NCI-H510A treated with DMSO at 0.1 percent for 48 hours (cell line): ENCODE results near the gene RDH13.
"Not testable (repeated sequence)": the region's sequence is repeated elsewhere in the genome, so short reads cannot be mapped to it uniquely, and the experiment has no call there.

Experiments
- DNase-seq: peaks from one replicate; lab custom pipeline; 2025; lab: John Stamatoyannopoulos, UW

The RDH13 gene

DNA sequence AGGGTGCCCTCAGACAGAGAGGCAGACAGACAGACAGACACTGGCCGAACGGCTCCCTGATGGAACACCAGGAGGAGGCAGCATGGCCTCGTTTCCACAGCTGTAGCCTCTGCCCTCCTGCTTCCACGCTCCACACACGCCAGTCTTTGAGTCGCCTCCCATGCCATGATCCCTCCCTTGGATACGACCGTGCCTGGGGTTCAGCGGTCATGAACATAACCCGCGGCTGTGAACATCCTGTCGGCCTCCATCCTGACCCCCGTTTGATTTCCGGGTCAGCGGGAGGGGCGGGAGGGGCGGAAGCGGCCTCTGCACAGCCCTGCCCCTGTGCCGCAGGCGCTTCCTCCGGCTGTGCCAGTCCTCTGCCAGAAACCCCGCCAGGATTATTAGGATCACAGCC, 48.2 kb downstream of the RDH13 start:
- no peak for DNase-seq

GRCh38 chr19:55013596-55013995, 49.4 kb downstream of the RDH13 start:
- no peak for DNase-seq

GRCh38 chr19:55012306-55012705, 50.6 kb downstream of the RDH13 start:
- DNase-seq: no peak

DNA sequence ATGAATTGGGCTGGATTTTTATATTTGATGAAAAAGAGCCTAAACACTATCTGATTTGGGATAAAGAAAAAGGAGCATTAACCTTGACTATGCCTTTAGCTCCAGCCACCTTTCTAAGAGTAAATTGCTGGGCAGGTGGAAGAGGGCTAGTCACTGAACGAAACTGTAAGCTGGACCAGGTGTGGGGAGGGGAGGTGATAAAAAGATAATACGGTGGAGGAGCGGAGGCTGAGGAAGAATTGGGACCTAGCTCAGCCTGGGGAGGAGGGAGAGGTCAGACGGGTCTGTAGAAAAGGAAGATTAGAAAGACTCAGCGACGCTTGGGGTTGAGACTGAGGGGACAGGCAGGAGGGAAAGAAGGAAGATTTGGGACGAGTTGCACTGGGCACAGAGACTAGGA, 52.4 kb downstream of the RDH13 start:
- DNase-seq: not testable (repeated sequence)

GRCh38 chr19:55008781-55009180, 54.2 kb downstream of the RDH13 start:
- DNase-seq: not testable (repeated sequence)

GRCh38 chr19:55008189-55008588, 54.8 kb downstream of the RDH13 start:
- not testable (repeated sequence) for DNase-seq

DNA sequence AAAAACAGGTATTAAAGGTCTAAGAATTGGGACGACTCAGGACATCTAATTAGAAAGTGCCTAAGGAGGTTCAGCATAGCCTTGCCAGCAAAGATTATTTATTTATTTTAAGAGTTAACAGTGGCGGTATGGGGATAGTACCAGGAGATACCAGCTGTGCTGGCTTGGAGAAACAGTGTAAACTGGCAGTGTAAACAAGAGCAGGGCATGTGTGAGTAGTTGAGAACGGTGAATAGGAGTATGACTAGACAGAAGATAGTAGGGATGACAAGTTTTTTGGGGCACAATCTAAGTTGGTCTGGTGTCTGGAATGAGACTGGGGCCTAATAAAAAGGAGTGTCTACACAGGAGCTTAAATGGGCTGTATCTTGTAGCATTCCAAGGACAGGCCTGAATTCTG, 55.4 kb downstream of the RDH13 start:
- DNase-seq: not testable (repeated sequence)

GRCh38 chr19:55006795-55007194, 56.2 kb downstream of the RDH13 start:
- DNase-seq: not testable (repeated sequence)

DNA sequence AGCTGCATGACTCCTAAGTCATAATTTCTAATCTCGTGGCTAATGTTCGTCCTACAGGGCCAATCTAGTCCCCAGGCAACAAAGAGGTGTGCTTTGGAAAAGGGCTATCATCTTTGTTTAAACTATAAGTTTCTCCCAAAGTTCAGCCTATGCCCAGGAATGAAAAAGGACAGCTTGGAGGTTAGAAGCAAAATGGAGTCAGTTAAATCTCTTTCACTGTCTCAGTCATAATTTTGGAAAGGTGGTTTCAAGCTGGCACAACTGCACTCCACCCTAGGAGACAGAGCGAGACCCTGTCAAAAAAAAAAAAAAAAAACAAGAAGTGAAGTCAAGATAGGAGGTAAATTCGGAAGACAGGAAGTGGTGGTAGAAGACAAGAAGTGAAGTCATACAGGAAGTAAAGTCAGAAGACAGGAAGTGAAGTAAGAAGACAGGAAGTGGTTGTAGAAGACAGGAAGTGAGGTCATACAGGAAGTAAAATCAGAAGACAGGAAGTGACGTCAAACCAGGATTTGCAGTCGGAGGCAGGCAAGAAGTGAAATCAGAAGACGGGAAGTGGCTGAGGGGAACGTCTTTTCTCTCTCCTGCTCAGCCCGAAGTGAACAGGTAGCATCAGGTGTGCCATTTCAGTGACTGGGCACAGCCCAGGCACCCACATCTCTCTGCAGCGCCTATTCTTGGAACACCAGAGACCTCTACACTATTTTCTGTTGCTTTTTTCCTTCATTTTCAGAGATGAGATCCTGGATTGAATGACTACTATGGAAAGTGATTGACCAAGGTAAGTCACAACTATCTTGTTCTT, 57.1 kb downstream of the RDH13 start:
- no peak for DNase-seq

GRCh38 chr19:55000761-55001160, 62.2 kb downstream of the RDH13 start:
- DNase-seq: no peak

- not testable (repeated sequence) for DNase-seq
Measured at GRCh38 chr19:54998751-54999239, 64.2 kb downstream of the RDH13 start.

DNA sequence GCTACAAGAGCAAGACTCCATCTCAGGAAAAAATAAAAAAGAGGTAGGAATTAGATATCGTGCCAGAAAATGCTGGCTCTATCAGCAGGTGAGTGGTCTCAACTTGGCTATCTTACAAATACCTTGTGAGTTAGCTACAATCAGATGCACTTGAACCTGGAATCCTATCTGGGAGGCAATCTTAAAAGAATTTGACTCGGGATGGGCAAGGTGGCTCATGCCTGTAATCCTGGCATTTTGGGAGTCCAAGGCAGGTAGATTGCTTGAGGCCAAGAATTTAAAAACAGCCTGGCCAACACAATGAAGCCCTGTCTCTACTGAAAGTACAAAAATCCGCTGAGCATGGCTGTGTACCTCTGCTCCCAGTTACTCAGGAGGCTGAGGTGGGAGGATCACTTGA, 67.4 kb downstream of the RDH13 start:
- no peak for DNase-seq
